ENCODE data around the gene MCF2.

GRCh38 chrX:139532834-139533233 is 175.1 kb downstream of the MCF2 start:
- TF ChIP-seq, protein P1, sequence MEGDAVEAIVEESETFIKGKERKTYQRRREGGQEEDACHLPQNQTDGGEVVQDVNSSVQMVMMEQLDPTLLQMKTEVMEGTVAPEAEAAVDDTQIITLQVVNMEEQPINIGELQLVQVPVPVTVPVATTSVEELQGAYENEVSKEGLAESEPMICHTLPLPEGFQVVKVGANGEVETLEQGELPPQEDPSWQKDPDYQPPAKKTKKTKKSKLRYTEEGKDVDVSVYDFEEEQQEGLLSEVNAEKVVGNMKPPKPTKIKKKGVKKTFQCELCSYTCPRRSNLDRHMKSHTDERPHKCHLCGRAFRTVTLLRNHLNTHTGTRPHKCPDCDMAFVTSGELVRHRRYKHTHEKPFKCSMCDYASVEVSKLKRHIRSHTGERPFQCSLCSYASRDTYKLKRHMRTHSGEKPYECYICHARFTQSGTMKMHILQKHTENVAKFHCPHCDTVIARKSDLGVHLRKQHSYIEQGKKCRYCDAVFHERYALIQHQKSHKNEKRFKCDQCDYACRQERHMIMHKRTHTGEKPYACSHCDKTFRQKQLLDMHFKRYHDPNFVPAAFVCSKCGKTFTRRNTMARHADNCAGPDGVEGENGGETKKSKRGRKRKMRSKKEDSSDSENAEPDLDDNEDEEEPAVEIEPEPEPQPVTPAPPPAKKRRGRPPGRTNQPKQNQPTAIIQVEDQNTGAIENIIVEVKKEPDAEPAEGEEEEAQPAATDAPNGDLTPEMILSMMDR (conservative IDR thresholded peaks at IDR 0.05; ENCODE audit: low read depth in 2 of 2) = no peak
- TF ChIP-seq EZH2 (IDR thresholded peaks at IDR 0.05; ENCODE audit: low read depth, unreplicated experiment) = no peak
- TF ChIP-seq POLR2AphosphoS5 (IDR thresholded peaks at IDR 0.05; ENCODE audit: low read depth) = no peak
- no peak for TF ChIP-seq EZH2phosphoT487 (IDR thresholded peaks at IDR 0.05; ENCODE audit: unreplicated experiment)
- TF ChIP-seq ZNF462 (CRISPR knock-in tag; IDR thresholded peaks at IDR 0.05) = no peak
- TF ChIP-seq CREB1 (CRISPR knock-in tag; IDR thresholded peaks at IDR 0.05; ENCODE audit: low read depth) = no peak
- TF ChIP-seq REST (IDR thresholded peaks at IDR 0.05; ENCODE audit: unreplicated experiment) = no peak
- no peak for TF ChIP-seq ETS1 (IDR thresholded peaks at IDR 0.05)
- no peak for TF ChIP-seq JUNB (IDR thresholded peaks at IDR 0.05; ENCODE audit: unreplicated experiment)
- TF ChIP-seq STAT1 (IDR thresholded peaks at IDR 0.05; ENCODE audit: unreplicated experiment) = no peak
- TF ChIP-seq ZNF331 (CRISPR knock-in tag; IDR thresholded peaks at IDR 0.05; ENCODE audit: low read depth) = no peak
